A673 (cell line): ENCODE data around the gene ZC3H6. TPM values are rescaled to one million over a fixed set of nuclear protein-coding genes. Genes with fewer than 3 reads are reported as not detected.

Experiments used
- BruUV-seq: library from RNA; stranded (reverse); fragments of 400-500 nt; replicated peaks from 2 replicates; lab custom pipeline; 2021; lab: Mats Ljungman, UMichigan
- CTCF ChIA-PET: fragments of 300-600 bp; sonication (Branson Sonifier 250); formaldehyde crosslinking; loops from one replicate; lab custom pipeline; 2022; ENCODE audit warnings: antibody characterized with exemption; lab: Charles Lee
- POLR2A ChIA-PET: fragments of 300-600 bp; sonication (Branson Sonifier 250); formaldehyde crosslinking; loops from one replicate; lab custom pipeline; 2022; ENCODE audit warnings: antibody characterized with exemption; ENCODE audit not compliant: low non-redundant PET; lab: Charles Lee
- DNase-seq: peaks from one replicate; pipeline ENCODE4 v3.0.0-alpha.2; 2015; ENCODE audit warnings: low spot score
- H3K27ac ChIP-seq: fragments of 200-600 bp; sonication (generic); 2 replicates; pipeline ENCODE4 v1.5.1; 2016; ENCODE audit warnings: mixed run types, low read depth, mild to moderate bottlenecking, mixed read lengths, antibody characterized with exemption, low read length; ENCODE audit not compliant: poor library complexity, severe bottlenecking
- H3K27me3 ChIP-seq: fragments of 200-600 bp; sonication (generic); replicated peaks from 2 replicates; pipeline ENCODE4 v1.6.1; 2017; ENCODE audit warnings: mixed run types, low read depth, mild to moderate bottlenecking, mixed read lengths, antibody characterized with exemption, low read length; ENCODE audit not compliant: insufficient read depth, poor library complexity
- H3K36me3 ChIP-seq: fragments of 200-600 bp; sonication (generic); 2 replicates; pipeline ENCODE4 v1.6.1; 2016; ENCODE audit warnings: mixed run types, mild to moderate bottlenecking, mixed read lengths, antibody characterized with exemption, low read length; ENCODE audit not compliant: insufficient read depth, poor library complexity, severe bottlenecking
- H3K4me1 ChIP-seq: fragments of 200-600 bp; sonication (generic); 2 replicates; pipeline ENCODE4 v1.6.1; 2017; ENCODE audit warnings: mixed run types, mild to moderate bottlenecking, mixed read lengths, antibody characterized with exemption, low read length; ENCODE audit not compliant: insufficient read depth, poor library complexity, severe bottlenecking
- H3K4me3 ChIP-seq: fragments of 200-600 bp; sonication (generic); 2 replicates; pipeline ENCODE4 v1.5.1; 2016; ENCODE audit warnings: low read depth, mixed run types, mild to moderate bottlenecking, mixed read lengths, low read length; ENCODE audit not compliant: poor library complexity, severe bottlenecking
- H3K9me3 ChIP-seq: fragments of 200-600 bp; sonication (generic); 2 replicates; pipeline ENCODE4 v1.6.1; 2016; ENCODE audit warnings: mixed run types, low read depth, mild to moderate bottlenecking, mixed read lengths, antibody characterized with exemption, low read length; ENCODE audit not compliant: poor library complexity, severe bottlenecking
- CTCF ChIP-seq: fragments of 300-800, 200-600 bp; sonication (generic); conservative IDR thresholded peaks from 2 replicates; pipeline ENCODE4 v1.5.1; 2017; ENCODE audit warnings: low read depth, mild to moderate bottlenecking, antibody characterized with exemption, low read length, moderate library complexity, mixed read lengths
- EZH2 ChIP-seq: fragments of 200-600 bp; sonication (generic); IDR thresholded peaks from 2 replicates; pipeline ENCODE4 v1.6.1; 2017; ENCODE audit warnings: borderline replicate concordance, low read depth, mild to moderate bottlenecking, mixed read lengths, antibody characterized with exemption, low read length; ENCODE audit not compliant: poor library complexity, severe bottlenecking
- intact Hi-C: fragments of 100-400 bp; cut with micrococcal nuclease; formaldehyde crosslinking; loops from one replicate; pipeline ENCODE4 v1.10.0; 2022; ENCODE audit not compliant: unreplicated experiment
- total RNA-seq: library from RNA; stranded (reverse); gene quantifications from 2 replicates; pipeline ENCODE4 v1.2.3, GENCODE V29; 2021

ZC3H6 gene
- total RNA-seq, 1 experiment from 2014 or later: 7.6 TPM

GRCh38 chr2:112339986-112340385 is 64.6 kb downstream of the ZC3H6 start:
- TF ChIP-seq EZH2 (no peak), CTCF (no peak)
- CTCF ChIA-PET: no interaction called here
- no peak overlapping the region for H3K27ac ChIP-seq
- no TSS peak for BruUV-seq
- no peak for DNase-seq
- no peaks in the 10 kb centered on the region for H3K27me3 ChIP-seq
- H3K36me3 ChIP-seq: no peaks in the 10 kb centered on the region
- no peaks in the 10 kb centered on the region for H3K4me1 ChIP-seq
- no peaks in the 10 kb centered on the region for H3K9me3 ChIP-seq
- no peak overlapping the region for H3K4me3 ChIP-seq
- POLR2A ChIA-PET: no interaction called here
- intact Hi-C loops: no loop called here

- intact Hi-C loops: no loop called here
- POLR2A ChIA-PET: no interaction called here
- TF ChIP-seq CTCF: no peak
- CTCF ChIA-PET: no interaction called here
- H3K4me3 ChIP-seq: no peak overlapping the region
- H3K9me3 ChIP-seq: no peaks in the 10 kb centered on the region
- no peaks in the 10 kb centered on the region for H3K36me3 ChIP-seq
- no peak for DNase-seq
- no peaks in the 10 kb centered on the region for H3K4me1 ChIP-seq
- no peaks in the 10 kb centered on the region for H3K27me3 ChIP-seq
- BruUV-seq: no TSS peak
- no peak overlapping the region for H3K27ac ChIP-seq
Measured at GRCh38 chr2:112340475-112341267, 65.3 kb downstream of the ZC3H6 start.

GRCh38 chr2:112342067-112342550 is 66.7 kb downstream of the ZC3H6 start:
- BruUV-seq: no TSS peak
- DNase-seq: no peak
- no peaks in the 10 kb centered on the region for H3K4me1 ChIP-seq
- TF ChIP-seq EZH2 (no peak), CTCF (no peak)
- H3K4me3 ChIP-seq: no peak overlapping the region
- CTCF ChIA-PET: no interaction called here
- POLR2A ChIA-PET: no interaction called here
- H3K36me3 ChIP-seq: no peaks in the 10 kb centered on the region
- no peaks in the 10 kb centered on the region for H3K27me3 ChIP-seq
- H3K27ac ChIP-seq: no peak overlapping the region
- intact Hi-C loops: no loop called here
- H3K9me3 ChIP-seq: no peaks in the 10 kb centered on the region
